Mucosa of descending colon (tissue), 3 donors: ENCODE measurements around the gene CMC4. TPM values are rescaled to one million over a fixed set of nuclear protein-coding genes. Genes with fewer than 3 reads are reported as not detected.
A peak's percentile ranks its signal among the peaks of the same experiment; 100 is the strongest.

Experiments
- ATAC-seq: fragments of 200-7000 bp; cut with Tn5 transposase; one replicate; pipeline ENCODE4 v1.9.1; 2020; ENCODE audit warnings: mild to moderate bottlenecking, moderate library complexity
- DNase-seq, 3 donors: peaks; one replicate each; pipeline ENCODE4 v3.0.0-alpha.2; 2020
- H3K36me3 ChIP-seq: fragments of 200-600 bp; one replicate; pipeline ENCODE4 v1.8.0; 2021; ENCODE audit warnings: low read depth, mild to moderate bottlenecking
- H3K4me1 ChIP-seq: fragments of 200-600 bp; one replicate; pipeline ENCODE4 v1.8.0; 2021; ENCODE audit warnings: low read depth, mild to moderate bottlenecking
- H3K4me3 ChIP-seq: fragments of 200-600 bp; one replicate; pipeline ENCODE4 v1.8.0; 2021; ENCODE audit warnings: mild to moderate bottlenecking
- H3K9me3 ChIP-seq: fragments of 200-600 bp; one replicate; pipeline ENCODE4 v1.8.0; 2021; ENCODE audit warnings: mild to moderate bottlenecking
- CTCF ChIP-seq: fragments of 200-600 bp; IDR thresholded peaks from one replicate; pipeline ENCODE4 v1.8.0; 2022; ENCODE audit warnings: antibody characterized with exemption, mild to moderate bottlenecking
- intact Hi-C, 2 donors: fragments of 100-400 bp; cut with DNase I in 1 of 2; cut with micrococcal nuclease in 1 of 2; formaldehyde crosslinking; loops; one replicate each; pipeline versions ENCODE4 v1.11.0 to v1.11.1; 2022; cut with DNase I, micrococcal nuclease
- total RNA-seq, 3 donors: library from RNA; stranded (reverse); fragmentation: NEBNext Ultra II Directional in 2 of 3; extraction: Animal tissue kit (Norgen Biotek cat#: 25700) in 2 of 3; gene quantifications; one replicate each; pipeline versions ENCODE4 v1.2.1 to v1.2.4, GENCODE V29; 2021 to 2023
- donor health status: DM: no; HTN: no; CAD: no; lungs with moderate emphysema.
- donor health status: DM: no; HTN: no; CAD: no.
- donor health status: DM: no; HTN: yes; CAD: no.

Gene CMC4
- total RNA-seq, 3 donors from 2014 or later: 1.9 to 5.2 (median 4.8) TPM

GRCh38 chrX:155105919-155106318 lies 35.0 kb upstream of the CMC4 start:
- H3K36me3 ChIP-seq: no peaks in the 10 kb centered on the region
- intact Hi-C loops: no loop called here
- H3K9me3 ChIP-seq: no peaks in the 10 kb centered on the region
- no peak for DNase-seq
- no peak for TF ChIP-seq CTCF
- no peaks in the 10 kb centered on the region for H3K4me1 ChIP-seq
- no peak for ATAC-seq
- H3K4me3 ChIP-seq: no peak overlapping the region

GRCh38 chrX:155094468-155095061 lies 23.6 kb upstream of the CMC4 start:
- H3K9me3 ChIP-seq: no peaks in the 10 kb centered on the region
- intact Hi-C loops: no loop called here
- TF ChIP-seq CTCF: no peak
- no peak overlapping the region for H3K4me3 ChIP-seq
- ATAC-seq: peak; percentile 52
- H3K4me1 ChIP-seq: no peaks in the 10 kb centered on the region
- H3K36me3 ChIP-seq: no peaks in the 10 kb centered on the region
- DNase-seq: peak in 1 of 3 donors; percentile 12

GRCh38 chrX:155086961-155087735 lies 16.2 kb upstream of the CMC4 start:
- Histone ChIP-seq H3K4me1 (no peaks in the 10 kb centered on the region), H3K4me3 (no peak overlapping the region), H3K9me3 (no peaks in the 10 kb centered on the region), H3K36me3 (no peaks in the 10 kb centered on the region)
- TF ChIP-seq CTCF: no peak
- DNase-seq (no peak), ATAC-seq (no peak)
- intact Hi-C loops: no loop called here

GRCh38 chrX:155086202-155086840 lies 15.4 kb upstream of the CMC4 start:
- Histone ChIP-seq H3K9me3 (no peaks in the 10 kb centered on the region), H3K36me3 (no peaks in the 10 kb centered on the region), H3K4me3 (no peak overlapping the region), H3K4me1 (no peaks in the 10 kb centered on the region)
- ATAC-seq: peak; percentile 62
- DNase-seq: peak in 2 of 3 donors; percentile 30 to 58
- intact Hi-C loops: no loop called here
- no peak for TF ChIP-seq CTCF

GRCh38 chrX:155071694-155072280 lies 851 bp upstream of the CMC4 start:
- DNase-seq (no peak), ATAC-seq (peak; percentile 16)
- Histone ChIP-seq H3K9me3 (no peaks in the 10 kb centered on the region), H3K4me3 (peak overlapping the region; percentile 28), H3K36me3 (no peaks in the 10 kb centered on the region), H3K4me1 (peaks cover 5% of the 10 kb centered on the region)
- TF ChIP-seq CTCF: no peak
- intact Hi-C loops: no loop called here
